HEK293 (cell line): Measurements from ENCODE around the gene TTL.

Experiments used
- CTCF ChIA-PET: fragments of 350-600 bp; formaldehyde crosslinking; extraction: SDS; loops from one replicate; lab custom pipeline; 2021; ENCODE audit warnings: antibody characterized with exemption; lab: Yijun Ruan, JAX
- POLR2A ChIA-PET: fragments of 300-600 bp; formaldehyde crosslinking; extraction: SDS; loops from one replicate; lab custom pipeline; 2020; ENCODE audit warnings: antibody characterized with exemption, inconsistent platforms; lab: Yijun Ruan, JAX
- H3K27ac ChIP-seq: fragments of 200-500 bp; sonication (Bioruptor generic); 2 replicates; pipeline ENCODE4 v1.5.1; 2014; ENCODE audit warnings: low read depth, low read length, control low read depth, inconsistent platforms; ENCODE audit errors: extremely low read depth
- H3K36me3 ChIP-seq, 2 experiments: fragments of 200-500 bp in 1 of 2; sonication (Bioruptor generic) in 1 of 2; 1 replicate in 1 of 2; 2 replicates in 1 of 2; pipeline ENCODE4 v1.5.1; 2014 to 2017; ENCODE audit warnings: inconsistent platforms in 2 of 2, low read length in 2 of 2; ENCODE audit not compliant: control insufficient read depth in 2 of 2, insufficient read depth in 1 of 2
- H3K4me1 ChIP-seq: fragments of 200-500 bp; sonication (Bioruptor generic); 2 replicates; pipeline ENCODE4 v1.5.1; 2014; ENCODE audit warnings: mild to moderate bottlenecking, low read length, inconsistent platforms; ENCODE audit not compliant: control insufficient read depth, insufficient read depth
- H3K4me3 ChIP-seq: 2 replicates; pipeline ENCODE4 v1.5.1; 2011; ENCODE audit warnings: low read depth, mild to moderate bottlenecking, control low read depth, low read length, moderate library complexity
- H3K9me3 ChIP-seq: fragments of 200-500 bp; sonication (Bioruptor generic); 2 replicates; pipeline ENCODE4 v1.5.1; 2014; ENCODE audit warnings: low read depth, low read length, inconsistent platforms; ENCODE audit not compliant: control insufficient read depth, insufficient read depth
- HOXD13 ChIP-seq: sonication (generic); formaldehyde crosslinking; IDR thresholded peaks from 2 replicates; pipeline ENCODE4 v1.8.0; 2022; ENCODE audit warnings: missing genetic modification reagents, borderline replicate concordance
- WT1 ChIP-seq: fragments of 450-650 bp; formaldehyde crosslinking; IDR thresholded peaks from 2 replicates; pipeline ENCODE4 v1.5.1; 2016; ENCODE audit warnings: missing biosample characterization, missing genetic modification characterization
- ZNF350 ChIP-seq: fragments of 450-650 bp; formaldehyde crosslinking; IDR thresholded peaks from 2 replicates; pipeline ENCODE4 v1.5.0; 2017; ENCODE audit warnings: missing biosample characterization, mild to moderate bottlenecking, missing genetic modification characterization
- ZNF404 ChIP-seq: fragments of 450-650 bp; formaldehyde crosslinking; IDR thresholded peaks from 2 replicates; pipeline ENCODE4 v1.5.1; 2017; ENCODE audit warnings: missing biosample characterization, missing genetic modification characterization
- ZNF501 ChIP-seq: fragments of 450-650 bp; formaldehyde crosslinking; IDR thresholded peaks from 2 replicates; pipeline ENCODE4 v1.5.1; 2016; ENCODE audit warnings: missing biosample characterization, missing genetic modification characterization
- ZNF514 ChIP-seq: fragments of 450-650 bp; formaldehyde crosslinking; IDR thresholded peaks from 2 replicates; pipeline ENCODE4 v1.5.1; 2016; ENCODE audit warnings: missing biosample characterization, missing genetic modification characterization
- ZNF571 ChIP-seq: fragments of 450-650 bp; formaldehyde crosslinking; IDR thresholded peaks from 2 replicates; pipeline ENCODE4 v1.5.0; 2017; ENCODE audit warnings: missing biosample characterization, missing genetic modification characterization
- ZNF600 ChIP-seq: fragments of 450-650 bp; formaldehyde crosslinking; IDR thresholded peaks from 2 replicates; pipeline ENCODE4 v1.5.1; 2016; ENCODE audit warnings: missing biosample characterization, missing genetic modification characterization
- ZNF624 ChIP-seq: fragments of 450-650 bp; formaldehyde crosslinking; IDR thresholded peaks from 2 replicates; pipeline ENCODE4 v1.5.1; 2017; ENCODE audit warnings: missing biosample characterization, missing genetic modification characterization
- ZNF654 ChIP-seq: fragments of 450-650 bp; formaldehyde crosslinking; IDR thresholded peaks from 2 replicates; pipeline ENCODE4 v1.5.1; 2016; ENCODE audit warnings: low read depth, missing biosample characterization, missing genetic modification characterization
- ZNF670 ChIP-seq: fragments of 450-650 bp; formaldehyde crosslinking; IDR thresholded peaks from 2 replicates; pipeline ENCODE4 v1.5.1; 2016; ENCODE audit warnings: missing biosample characterization, missing genetic modification characterization, low read depth
- TF ChIP-seq, protein P1 (sequence below): fragments of 450-650 bp; formaldehyde crosslinking; IDR thresholded peaks from 2 replicates; pipeline ENCODE4 v1.5.1; 2016; ENCODE audit warnings: missing biosample characterization, missing genetic modification characterization
- TF ChIP-seq, protein P2 (sequence below): fragments of 450-650 bp; formaldehyde crosslinking; IDR thresholded peaks from 2 replicates; pipeline ENCODE4 v1.5.1; 2016; ENCODE audit warnings: missing biosample characterization, missing genetic modification characterization
- TF ChIP-seq, protein P3 (sequence below): fragments of 450-650 bp; IDR thresholded peaks from 2 replicates; pipeline ENCODE4 v1.5.1; 2018; ENCODE audit warnings: missing biosample characterization, mild to moderate bottlenecking, missing genetic modification characterization
- TF ChIP-seq, protein P4 (sequence below): fragments of 450-650 bp; formaldehyde crosslinking; IDR thresholded peaks from 2 replicates; pipeline ENCODE4 v1.5.1; 2017; ENCODE audit warnings: missing biosample characterization, missing genetic modification characterization
- TF ChIP-seq, protein P5 (sequence below): fragments of 450-650 bp; formaldehyde crosslinking; IDR thresholded peaks from 2 replicates; pipeline ENCODE4 v1.5.1; 2016; ENCODE audit warnings: missing biosample characterization, missing genetic modification characterization
- TF ChIP-seq, protein P6 (sequence below): fragments of 450-650 bp; formaldehyde crosslinking; optimal IDR thresholded peaks from 2 replicates; pipeline ENCODE3; 2016; ENCODE audit warnings: missing biosample characterization, mild to moderate bottlenecking, missing genetic modification characterization
- TF ChIP-seq, protein P7 (sequence below): fragments of 450-650 bp; formaldehyde crosslinking; IDR thresholded peaks from 2 replicates; pipeline ENCODE4 v1.5.1; 2016; ENCODE audit warnings: missing biosample characterization, missing genetic modification characterization
- TF ChIP-seq, protein P8 (sequence below): fragments of 450-650 bp; formaldehyde crosslinking; IDR thresholded peaks from 2 replicates; pipeline ENCODE4 v1.5.1; 2016; ENCODE audit warnings: missing biosample characterization, missing genetic modification characterization

TTL gene

DNA sequence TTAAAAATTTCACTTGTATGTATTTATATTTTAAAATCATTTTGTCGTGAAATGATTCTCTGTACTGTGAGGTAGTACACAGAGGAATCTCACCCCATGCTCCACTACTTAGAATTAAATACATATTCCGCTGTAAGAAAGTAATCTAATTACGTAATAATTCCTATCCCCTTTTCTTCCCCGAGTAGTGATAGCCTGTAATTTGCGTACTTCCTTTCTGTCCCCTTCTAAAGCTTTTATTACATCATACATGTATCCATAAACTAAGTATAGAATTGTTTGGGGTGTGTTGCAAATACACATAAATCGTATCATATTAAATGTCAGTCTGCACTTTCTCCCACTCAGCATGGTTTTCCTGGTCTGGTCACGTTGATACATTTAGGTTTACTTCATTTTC lies 90.0 kb downstream of the TTL start:
- Histone ChIP-seq H3K4me3 (no peak overlapping the region), H3K27ac (no peak overlapping the region), H3K4me1 (no peaks in the 10 kb centered on the region), H3K9me3 (no peaks in the 10 kb centered on the region), H3K36me3 (peaks cover 70 to 99% of the 10 kb centered on the region in 2 experiments)
- CTCF ChIA-PET, result interaction anchor here (0.6 kb wide), 2 partner anchors 102 to 444 kb away, joined by 3 read pairs; no protein-coding TSS in a partner anchor
- POLR2A ChIA-PET, result no interaction called here
- no peak for TF ChIP-seq ZNF624 (tag by site-specific recombination)
- no peak for TF ChIP-seq ZNF501
- TF ChIP-seq, protein P1, sequence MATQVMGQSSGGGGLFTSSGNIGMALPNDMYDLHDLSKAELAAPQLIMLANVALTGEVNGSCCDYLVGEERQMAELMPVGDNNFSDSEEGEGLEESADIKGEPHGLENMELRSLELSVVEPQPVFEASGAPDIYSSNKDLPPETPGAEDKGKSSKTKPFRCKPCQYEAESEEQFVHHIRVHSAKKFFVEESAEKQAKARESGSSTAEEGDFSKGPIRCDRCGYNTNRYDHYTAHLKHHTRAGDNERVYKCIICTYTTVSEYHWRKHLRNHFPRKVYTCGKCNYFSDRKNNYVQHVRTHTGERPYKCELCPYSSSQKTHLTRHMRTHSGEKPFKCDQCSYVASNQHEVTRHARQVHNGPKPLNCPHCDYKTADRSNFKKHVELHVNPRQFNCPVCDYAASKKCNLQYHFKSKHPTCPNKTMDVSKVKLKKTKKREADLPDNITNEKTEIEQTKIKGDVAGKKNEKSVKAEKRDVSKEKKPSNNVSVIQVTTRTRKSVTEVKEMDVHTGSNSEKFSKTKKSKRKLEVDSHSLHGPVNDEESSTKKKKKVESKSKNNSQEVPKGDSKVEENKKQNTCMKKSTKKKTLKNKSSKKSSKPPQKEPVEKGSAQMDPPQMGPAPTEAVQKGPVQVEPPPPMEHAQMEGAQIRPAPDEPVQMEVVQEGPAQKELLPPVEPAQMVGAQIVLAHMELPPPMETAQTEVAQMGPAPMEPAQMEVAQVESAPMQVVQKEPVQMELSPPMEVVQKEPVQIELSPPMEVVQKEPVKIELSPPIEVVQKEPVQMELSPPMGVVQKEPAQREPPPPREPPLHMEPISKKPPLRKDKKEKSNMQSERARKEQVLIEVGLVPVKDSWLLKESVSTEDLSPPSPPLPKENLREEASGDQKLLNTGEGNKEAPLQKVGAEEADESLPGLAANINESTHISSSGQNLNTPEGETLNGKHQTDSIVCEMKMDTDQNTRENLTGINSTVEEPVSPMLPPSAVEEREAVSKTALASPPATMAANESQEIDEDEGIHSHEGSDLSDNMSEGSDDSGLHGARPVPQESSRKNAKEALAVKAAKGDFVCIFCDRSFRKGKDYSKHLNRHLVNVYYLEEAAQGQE (tag by site-specific recombination), result no peak
- TF ChIP-seq, protein P2, sequence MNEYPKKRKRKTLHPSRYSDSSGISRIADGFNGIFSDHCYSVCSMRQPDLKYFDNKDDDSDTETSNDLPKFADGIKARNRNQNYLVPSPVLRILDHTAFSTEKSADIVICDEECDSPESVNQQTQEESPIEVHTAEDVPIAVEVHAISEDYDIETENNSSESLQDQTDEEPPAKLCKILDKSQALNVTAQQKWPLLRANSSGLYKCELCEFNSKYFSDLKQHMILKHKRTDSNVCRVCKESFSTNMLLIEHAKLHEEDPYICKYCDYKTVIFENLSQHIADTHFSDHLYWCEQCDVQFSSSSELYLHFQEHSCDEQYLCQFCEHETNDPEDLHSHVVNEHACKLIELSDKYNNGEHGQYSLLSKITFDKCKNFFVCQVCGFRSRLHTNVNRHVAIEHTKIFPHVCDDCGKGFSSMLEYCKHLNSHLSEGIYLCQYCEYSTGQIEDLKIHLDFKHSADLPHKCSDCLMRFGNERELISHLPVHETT, result no peak
- TF ChIP-seq WT1 (tag by site-specific recombination), result no peak
- no peak for TF ChIP-seq ZNF350 (tag by site-specific recombination)
- TF ChIP-seq, protein P3, sequence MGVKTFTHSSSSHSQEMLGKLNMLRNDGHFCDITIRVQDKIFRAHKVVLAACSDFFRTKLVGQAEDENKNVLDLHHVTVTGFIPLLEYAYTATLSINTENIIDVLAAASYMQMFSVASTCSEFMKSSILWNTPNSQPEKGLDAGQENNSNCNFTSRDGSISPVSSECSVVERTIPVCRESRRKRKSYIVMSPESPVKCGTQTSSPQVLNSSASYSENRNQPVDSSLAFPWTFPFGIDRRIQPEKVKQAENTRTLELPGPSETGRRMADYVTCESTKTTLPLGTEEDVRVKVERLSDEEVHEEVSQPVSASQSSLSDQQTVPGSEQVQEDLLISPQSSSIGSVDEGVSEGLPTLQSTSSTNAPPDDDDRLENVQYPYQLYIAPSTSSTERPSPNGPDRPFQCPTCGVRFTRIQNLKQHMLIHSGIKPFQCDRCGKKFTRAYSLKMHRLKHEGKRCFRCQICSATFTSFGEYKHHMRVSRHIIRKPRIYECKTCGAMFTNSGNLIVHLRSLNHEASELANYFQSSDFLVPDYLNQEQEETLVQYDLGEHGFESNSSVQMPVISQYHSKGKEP (tag by site-specific recombination), result no peak
- TF ChIP-seq ZNF514 (tag by site-specific recombination), result no peak
- TF ChIP-seq ZNF670, result no peak
- TF ChIP-seq ZNF600, result no peak
- TF ChIP-seq HOXD13, result no peak

DNA sequence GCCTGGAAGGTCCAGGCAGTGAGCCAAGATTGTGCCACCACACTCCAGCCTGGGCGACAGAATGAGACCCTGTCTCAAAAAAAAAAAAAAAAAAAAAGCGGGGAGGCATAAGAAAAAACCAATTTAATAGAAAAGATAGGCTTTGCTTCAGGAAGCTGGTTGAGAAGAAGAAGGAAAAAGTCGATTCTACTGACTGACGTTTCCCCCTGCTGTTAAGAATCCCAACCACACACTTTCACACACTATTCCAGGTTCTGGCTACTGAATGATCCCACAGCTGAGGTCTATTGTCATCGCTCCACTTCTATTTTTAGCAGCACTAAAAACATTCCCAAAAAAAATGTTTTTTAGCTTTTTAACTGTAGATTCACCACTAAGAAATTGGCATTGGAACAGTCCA lies 95.8 kb downstream of the TTL start:
- Histone ChIP-seq H3K4me1 (no peaks in the 10 kb centered on the region), H3K4me3 (no peak overlapping the region), H3K27ac (no peak overlapping the region), H3K9me3 (no peaks in the 10 kb centered on the region), H3K36me3 (peaks cover 26 to 43% of the 10 kb centered on the region in 2 experiments)
- POLR2A ChIA-PET, result interaction anchor here (0.6 to 0.8 kb wide), 2 partner anchors 33 to 95 kb away, joined by 3 to 4 read pairs; no protein-coding TSS in a partner anchor
- CTCF ChIA-PET, result interaction anchor here (0.6 to 1.6 kb wide), 4 partner anchors 59 to 456 kb away, joined by 3 to 6 read pairs (median 4); no protein-coding TSS in a partner anchor
- TF ChIP-seq, protein P4, sequence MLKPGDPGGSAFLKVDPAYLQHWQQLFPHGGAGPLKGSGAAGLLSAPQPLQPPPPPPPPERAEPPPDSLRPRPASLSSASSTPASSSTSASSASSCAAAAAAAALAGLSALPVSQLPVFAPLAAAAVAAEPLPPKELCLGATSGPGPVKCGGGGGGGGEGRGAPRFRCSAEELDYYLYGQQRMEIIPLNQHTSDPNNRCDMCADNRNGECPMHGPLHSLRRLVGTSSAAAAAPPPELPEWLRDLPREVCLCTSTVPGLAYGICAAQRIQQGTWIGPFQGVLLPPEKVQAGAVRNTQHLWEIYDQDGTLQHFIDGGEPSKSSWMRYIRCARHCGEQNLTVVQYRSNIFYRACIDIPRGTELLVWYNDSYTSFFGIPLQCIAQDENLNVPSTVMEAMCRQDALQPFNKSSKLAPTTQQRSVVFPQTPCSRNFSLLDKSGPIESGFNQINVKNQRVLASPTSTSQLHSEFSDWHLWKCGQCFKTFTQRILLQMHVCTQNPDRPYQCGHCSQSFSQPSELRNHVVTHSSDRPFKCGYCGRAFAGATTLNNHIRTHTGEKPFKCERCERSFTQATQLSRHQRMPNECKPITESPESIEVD (tag by site-specific recombination), result no peak
- TF ChIP-seq, protein P5, sequence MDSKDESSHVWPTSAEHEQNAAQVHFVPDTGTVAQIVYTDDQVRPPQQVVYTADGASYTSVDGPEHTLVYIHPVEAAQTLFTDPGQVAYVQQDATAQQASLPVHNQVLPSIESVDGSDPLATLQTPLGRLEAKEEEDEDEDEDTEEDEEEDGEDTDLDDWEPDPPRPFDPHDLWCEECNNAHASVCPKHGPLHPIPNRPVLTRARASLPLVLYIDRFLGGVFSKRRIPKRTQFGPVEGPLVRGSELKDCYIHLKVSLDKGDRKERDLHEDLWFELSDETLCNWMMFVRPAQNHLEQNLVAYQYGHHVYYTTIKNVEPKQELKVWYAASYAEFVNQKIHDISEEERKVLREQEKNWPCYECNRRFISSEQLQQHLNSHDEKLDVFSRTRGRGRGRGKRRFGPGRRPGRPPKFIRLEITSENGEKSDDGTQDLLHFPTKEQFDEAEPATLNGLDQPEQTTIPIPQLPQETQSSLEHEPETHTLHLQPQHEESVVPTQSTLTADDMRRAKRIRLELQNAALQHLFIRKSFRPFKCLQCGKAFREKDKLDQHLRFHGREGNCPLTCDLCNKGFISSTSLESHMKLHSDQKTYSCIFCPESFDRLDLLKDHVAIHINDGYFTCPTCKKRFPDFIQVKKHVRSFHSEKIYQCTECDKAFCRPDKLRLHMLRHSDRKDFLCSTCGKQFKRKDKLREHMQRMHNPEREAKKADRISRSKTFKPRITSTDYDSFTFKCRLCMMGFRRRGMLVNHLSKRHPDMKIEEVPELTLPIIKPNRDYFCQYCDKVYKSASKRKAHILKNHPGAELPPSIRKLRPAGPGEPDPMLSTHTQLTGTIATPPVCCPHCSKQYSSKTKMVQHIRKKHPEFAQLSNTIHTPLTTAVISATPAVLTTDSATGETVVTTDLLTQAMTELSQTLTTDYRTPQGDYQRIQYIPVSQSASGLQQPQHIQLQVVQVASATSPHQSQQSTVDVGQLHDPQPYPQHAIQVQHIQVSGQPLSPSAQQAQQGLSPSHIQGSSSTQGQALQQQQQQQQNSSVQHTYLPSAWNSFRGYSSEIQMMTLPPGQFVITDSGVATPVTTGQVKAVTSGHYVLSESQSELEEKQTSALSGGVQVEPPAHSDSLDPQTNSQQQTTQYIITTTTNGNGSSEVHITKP (tag by site-specific recombination), result peak; percentile 53; the same call in 1 of the 2 replicates
- TF ChIP-seq, protein P6, sequence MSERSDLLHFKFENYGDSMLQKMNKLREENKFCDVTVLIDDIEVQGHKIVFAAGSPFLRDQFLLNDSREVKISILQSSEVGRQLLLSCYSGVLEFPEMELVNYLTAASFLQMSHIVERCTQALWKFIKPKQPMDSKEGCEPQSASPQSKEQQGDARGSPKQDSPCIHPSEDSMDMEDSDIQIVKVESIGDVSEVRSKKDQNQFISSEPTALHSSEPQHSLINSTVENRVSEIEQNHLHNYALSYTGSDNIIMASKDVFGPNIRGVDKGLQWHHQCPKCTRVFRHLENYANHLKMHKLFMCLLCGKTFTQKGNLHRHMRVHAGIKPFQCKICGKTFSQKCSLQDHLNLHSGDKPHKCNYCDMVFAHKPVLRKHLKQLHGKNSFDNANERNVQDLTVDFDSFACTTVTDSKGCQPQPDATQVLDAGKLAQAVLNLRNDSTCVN (tag by site-specific recombination), result no peak
- TF ChIP-seq, protein P7, sequence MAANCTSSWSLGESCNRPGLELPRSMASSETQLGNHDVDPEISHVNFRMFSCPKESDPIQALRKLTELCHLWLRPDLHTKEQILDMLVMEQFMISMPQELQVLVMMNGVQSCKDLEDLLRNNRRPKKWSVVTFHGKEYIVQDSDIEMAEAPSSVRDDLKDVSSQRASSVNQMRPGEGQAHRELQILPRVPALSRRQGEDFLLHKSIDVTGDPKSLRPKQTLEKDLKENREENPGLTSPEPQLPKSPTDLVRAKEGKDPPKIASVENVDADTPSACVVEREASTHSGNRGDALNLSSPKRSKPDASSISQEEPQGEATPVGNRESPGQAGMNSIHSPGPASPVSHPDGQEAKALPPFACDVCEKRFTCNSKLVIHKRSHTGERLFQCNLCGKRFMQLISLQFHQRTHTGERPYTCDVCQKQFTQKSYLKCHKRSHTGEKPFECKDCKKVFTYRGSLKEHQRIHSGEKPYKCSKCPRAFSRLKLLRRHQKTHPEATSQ (tag by site-specific recombination), result no peak
- TF ChIP-seq ZNF654 (tag by site-specific recombination) (peak; percentile 35), ZNF571 (tag by site-specific recombination) (no peak), ZNF404 (tag by site-specific recombination) (no peak)
- TF ChIP-seq, protein P8, sequence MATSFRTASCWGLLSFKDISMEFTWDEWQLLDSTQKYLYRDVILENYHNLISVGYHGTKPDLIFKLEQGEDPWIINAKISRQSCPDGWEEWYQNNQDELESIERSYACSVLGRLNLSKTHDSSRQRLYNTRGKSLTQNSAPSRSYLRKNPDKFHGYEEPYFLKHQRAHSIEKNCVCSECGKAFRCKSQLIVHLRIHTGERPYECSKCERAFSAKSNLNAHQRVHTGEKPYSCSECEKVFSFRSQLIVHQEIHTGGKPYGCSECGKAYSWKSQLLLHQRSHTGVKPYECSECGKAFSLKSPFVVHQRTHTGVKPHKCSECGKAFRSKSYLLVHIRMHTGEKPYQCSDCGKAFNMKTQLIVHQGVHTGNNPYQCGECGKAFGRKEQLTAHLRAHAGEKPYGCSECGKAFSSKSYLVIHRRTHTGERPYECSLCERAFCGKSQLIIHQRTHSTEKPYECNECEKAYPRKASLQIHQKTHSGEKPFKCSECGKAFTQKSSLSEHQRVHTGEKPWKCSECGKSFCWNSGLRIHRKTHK (tag by site-specific recombination), result no peak
